ENCODE results near the gene ASIC4.
A peak's percentile ranks its signal among the peaks of the same experiment; 100 is the strongest.

The ASIC4 gene

GRCh38 chr2:219559156-219559915 lies 45.1 kb downstream of the ASIC4 start:
- TF ChIP-seq SPI1 (IDR thresholded peaks at IDR 0.05; ENCODE audit: borderline replicate concordance, low read depth) (no peak), REST (IDR thresholded peaks at IDR 0.05; ENCODE audit: insufficient replicate concordance, low read depth) (no peak), GABPA (IDR thresholded peaks at IDR 0.05; ENCODE audit: low read depth) (no peak), POLR2AphosphoS5 (IDR thresholded peaks at IDR 0.05; ENCODE audit: low read depth) (no peak), CTCF (IDR thresholded peaks at IDR 0.05; ENCODE audit: insufficient read depth, low read length) (no peak)
- no peaks in the 10 kb centered on the region for H3K27me3 ChIP-seq (ENCODE audit: insufficient read depth, poor library complexity, severe bottlenecking)
- H3K4me3 ChIP-seq (replicated peaks; ENCODE audit: insufficient read depth, low read length): no peak overlapping the region
- no peak for DNase-seq (ENCODE audit: low read depth in 1 of 2, low spot score in 1 of 2)
- no peak overlapping the region for H3K27ac ChIP-seq (replicated peaks)

- DNase-seq (ENCODE audit: low read depth in 1 of 2, low spot score in 1 of 2): no peak
- TF ChIP-seq SPI1 (IDR thresholded peaks at IDR 0.05; ENCODE audit: borderline replicate concordance, low read depth) (no peak), REST (IDR thresholded peaks at IDR 0.05; ENCODE audit: insufficient replicate concordance, low read depth) (no peak), CTCF (IDR thresholded peaks at IDR 0.05; ENCODE audit: insufficient read depth, low read length) (peak; percentile 31), POLR2AphosphoS5 (IDR thresholded peaks at IDR 0.05; ENCODE audit: low read depth) (no peak), GABPA (IDR thresholded peaks at IDR 0.05; ENCODE audit: low read depth) (no peak)
- Histone ChIP-seq H3K27ac (replicated peaks) (no peak overlapping the region), H3K27me3 (ENCODE audit: insufficient read depth, poor library complexity, severe bottlenecking) (no peaks in the 10 kb centered on the region), H3K4me3 (replicated peaks; ENCODE audit: insufficient read depth, low read length) (no peak overlapping the region)
Measured at GRCh38 chr2:219560037-219560892, 46.0 kb downstream of the ASIC4 start.

- TF ChIP-seq CTCF (IDR thresholded peaks at IDR 0.05; ENCODE audit: insufficient read depth, low read length) (no peak), GABPA (IDR thresholded peaks at IDR 0.05; ENCODE audit: low read depth) (no peak), REST (IDR thresholded peaks at IDR 0.05; ENCODE audit: insufficient replicate concordance, low read depth) (no peak), POLR2AphosphoS5 (IDR thresholded peaks at IDR 0.05; ENCODE audit: low read depth) (no peak), SPI1 (IDR thresholded peaks at IDR 0.05; ENCODE audit: borderline replicate concordance, low read depth) (no peak)
- Histone ChIP-seq H3K27me3 (ENCODE audit: insufficient read depth, poor library complexity, severe bottlenecking) (no peaks in the 10 kb centered on the region), H3K4me3 (replicated peaks; ENCODE audit: insufficient read depth, low read length) (no peak overlapping the region), H3K27ac (replicated peaks) (no peak overlapping the region)
- DNase-seq (ENCODE audit: low read depth in 1 of 2, low spot score in 1 of 2): no peak
Measured at GRCh38 chr2:219560893-219561178, 46.6 kb downstream of the ASIC4 start.

Data from HL-60 (cell line).